Activated T-cell treated with anti-CD3 and anti-CD28 coated beads, Interleukin-2, amount 50 U/mL, for 24 hours (primary cell): ENCODE results near the gene PSTPIP1.

Experiments used
- DNase-seq: peaks from one replicate; pipeline ENCODE4 v3.0.0-alpha.2; 2020
- H3K27ac Mint-ChIP-seq: 2 replicates; pipeline ENCODE4 v1.8.0; 2020; ENCODE audit warnings: mild to moderate bottlenecking, mixed read lengths
- H3K27me3 Mint-ChIP-seq: 2 replicates; pipeline ENCODE4 v1.8.0; 2020; ENCODE audit warnings: mixed read lengths
- H3K36me3 Mint-ChIP-seq: 2 replicates; pipeline ENCODE4 v1.8.0; 2020; ENCODE audit warnings: low read depth, mixed read lengths
- H3K4me1 Mint-ChIP-seq: 2 replicates; pipeline ENCODE4 v1.8.0; 2020; ENCODE audit warnings: low read depth, mixed read lengths
- H3K4me3 Mint-ChIP-seq: 2 replicates; pipeline ENCODE4 v1.8.0; 2020; ENCODE audit warnings: mild to moderate bottlenecking, moderate library complexity, mixed read lengths
- H3K9me3 Mint-ChIP-seq: 2 replicates; pipeline ENCODE4 v1.8.0; 2020; ENCODE audit warnings: mixed read lengths

PSTPIP1 gene

DNA sequence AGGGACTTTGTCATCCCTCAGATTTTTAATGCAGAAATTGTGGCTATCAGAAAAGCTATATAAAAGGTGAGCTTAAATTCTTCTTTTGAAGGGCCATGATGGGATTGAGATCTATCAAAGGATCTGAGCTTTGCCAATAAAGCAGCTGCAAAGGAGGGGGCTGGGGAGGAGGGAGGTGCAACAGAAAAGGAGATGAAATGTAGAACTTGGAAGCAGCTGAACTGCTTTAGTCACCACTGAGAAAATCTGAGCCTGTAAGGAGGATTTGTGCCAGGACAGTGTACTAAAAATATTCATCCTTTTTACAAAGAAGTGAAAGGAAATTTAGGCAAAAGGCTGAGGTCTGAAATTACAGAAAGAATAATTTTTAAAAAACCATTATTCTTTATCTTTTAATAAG, 65.6 kb downstream of the PSTPIP1 start:
- Mint-ChIP-seq H3K4me3 (no peak overlapping the region), H3K27ac (no peak overlapping the region), H3K4me1 (peaks cover 49% of the 10 kb centered on the region), H3K9me3 (no peaks in the 10 kb centered on the region), H3K27me3 (no peaks in the 10 kb centered on the region), H3K36me3 (no peaks in the 10 kb centered on the region)
- DNase-seq, result no peak

GRCh38 chr15:77063249-77063648, 68.3 kb downstream of the PSTPIP1 start:
- no peak for DNase-seq
- Mint-ChIP-seq H3K4me3 (no peak overlapping the region), H3K27ac (no peak overlapping the region), H3K36me3 (no peaks in the 10 kb centered on the region), H3K4me1 (peaks cover 50% of the 10 kb centered on the region), H3K9me3 (no peaks in the 10 kb centered on the region), H3K27me3 (no peaks in the 10 kb centered on the region)

GRCh38 chr15:77064063-77064462, 69.1 kb downstream of the PSTPIP1 start:
- Mint-ChIP-seq H3K36me3 (peaks cover 5% of the 10 kb centered on the region), H3K9me3 (no peaks in the 10 kb centered on the region), H3K27me3 (no peaks in the 10 kb centered on the region), H3K4me1 (peaks cover 52% of the 10 kb centered on the region), H3K27ac (no peak overlapping the region), H3K4me3 (no peak overlapping the region)
- no peak for DNase-seq

- H3K27me3 Mint-ChIP-seq, result no peaks in the 10 kb centered on the region
- H3K36me3 Mint-ChIP-seq, result peaks cover 10% of the 10 kb centered on the region
- no peak overlapping the region for H3K4me3 Mint-ChIP-seq
- DNase-seq, result no peak
- no peaks in the 10 kb centered on the region for H3K9me3 Mint-ChIP-seq
- peaks cover 52% of the 10 kb centered on the region for H3K4me1 Mint-ChIP-seq
- H3K27ac Mint-ChIP-seq, result no peak overlapping the region
These were observed 69.8 kb downstream of the PSTPIP1 start for GRCh38 chr15:77064539-77065308.

DNA sequence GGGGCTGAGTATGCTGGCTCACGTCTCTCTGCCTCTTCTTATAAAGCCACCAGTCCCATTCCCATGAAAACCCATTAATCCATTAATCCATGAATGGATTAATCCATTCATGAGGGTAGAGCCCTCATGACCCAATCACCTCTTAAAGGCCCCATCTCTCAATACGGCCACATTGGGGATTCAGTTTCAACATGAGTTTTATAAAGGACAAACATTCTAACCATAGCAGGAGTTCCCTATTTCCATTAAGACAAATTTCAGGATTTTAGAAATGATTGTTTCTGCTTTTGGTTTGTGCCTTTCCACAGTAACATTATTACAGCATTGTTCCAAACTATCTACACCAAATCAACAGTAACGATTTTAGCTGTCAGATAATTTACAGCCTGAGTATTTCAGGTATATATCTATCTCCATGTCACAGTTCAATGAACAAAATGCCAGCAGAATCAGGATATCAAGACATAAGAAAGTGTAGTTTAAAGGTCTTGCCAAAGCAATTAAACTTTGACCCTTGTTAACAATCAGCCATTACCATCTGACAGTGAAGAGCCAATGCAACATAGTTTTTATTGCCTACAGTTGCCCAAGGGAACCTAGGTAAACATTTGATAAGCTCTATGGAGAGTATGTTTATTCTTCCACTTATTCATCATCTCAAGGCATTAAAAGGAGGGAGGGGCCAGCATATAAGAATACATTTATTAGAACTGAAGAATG, 72.2 kb downstream of the PSTPIP1 start:
- H3K4me3 Mint-ChIP-seq, result no peak overlapping the region
- DNase-seq, result no peak
- H3K27ac Mint-ChIP-seq, result no peak overlapping the region
- peaks cover 54% of the 10 kb centered on the region for H3K4me1 Mint-ChIP-seq
- H3K27me3 Mint-ChIP-seq, result no peaks in the 10 kb centered on the region
- H3K36me3 Mint-ChIP-seq, result peaks cover 15% of the 10 kb centered on the region
- H3K9me3 Mint-ChIP-seq, result no peaks in the 10 kb centered on the region

DNA sequence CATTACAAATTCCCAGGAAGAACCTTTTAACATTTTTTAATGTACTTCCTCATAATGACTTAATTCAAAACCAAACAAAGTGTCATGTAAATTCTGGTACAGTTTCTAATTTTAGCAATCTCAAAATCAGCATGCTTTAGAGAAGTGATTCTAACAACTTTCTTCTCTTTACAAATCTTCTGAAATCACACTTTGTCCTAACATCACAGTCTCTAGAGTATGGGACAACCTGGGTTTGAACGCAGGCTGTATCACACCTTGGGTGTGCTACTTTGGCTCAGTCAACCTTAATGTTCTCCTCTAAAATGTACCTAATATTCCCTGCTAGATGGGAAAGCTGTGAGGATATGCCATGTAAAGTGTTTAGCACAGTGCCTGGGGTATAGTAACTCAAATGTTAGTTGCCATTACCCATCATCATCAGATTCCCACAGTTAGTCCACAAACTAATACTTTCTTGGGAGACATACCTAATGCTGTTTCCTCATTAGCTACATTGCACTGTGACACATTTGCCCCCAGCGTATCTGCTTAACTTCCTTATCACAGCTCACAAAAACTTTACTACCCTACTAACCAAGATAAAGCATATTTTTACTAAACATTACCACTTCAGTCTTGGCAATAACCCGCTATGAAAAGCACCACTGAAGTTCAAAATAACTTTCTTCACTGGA, 72.9 kb downstream of the PSTPIP1 start:
- no peak overlapping the region for H3K4me3 Mint-ChIP-seq
- no peak for DNase-seq
- H3K36me3 Mint-ChIP-seq, result peaks cover 15% of the 10 kb centered on the region
- no peaks in the 10 kb centered on the region for H3K27me3 Mint-ChIP-seq
- H3K9me3 Mint-ChIP-seq, result no peaks in the 10 kb centered on the region
- H3K27ac Mint-ChIP-seq, result no peak overlapping the region
- peaks cover 52% of the 10 kb centered on the region for H3K4me1 Mint-ChIP-seq

DNA sequence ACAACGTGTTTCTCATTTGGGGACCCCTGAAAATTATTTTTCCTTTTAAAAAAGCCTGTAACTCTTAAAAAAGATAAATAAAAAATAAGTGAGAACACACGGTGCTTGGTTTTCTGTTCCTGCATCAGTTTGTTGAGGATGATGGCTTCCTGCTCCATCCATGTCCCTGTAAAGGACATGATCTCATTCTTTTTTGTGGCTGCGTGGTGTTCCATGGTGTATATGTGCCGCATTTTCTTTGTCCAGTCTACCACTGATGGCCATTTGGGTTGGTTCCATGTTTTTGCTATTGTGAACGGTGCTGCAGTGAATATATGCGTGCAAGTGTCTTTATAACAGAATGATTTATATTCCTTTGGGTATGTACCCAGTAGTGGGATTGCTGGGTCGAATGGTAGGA, 73.7 kb downstream of the PSTPIP1 start:
- no peak for DNase-seq
- peak overlapping the region; percentile 19 for H3K4me3 Mint-ChIP-seq
- H3K4me1 Mint-ChIP-seq, result peaks cover 48% of the 10 kb centered on the region
- no peaks in the 10 kb centered on the region for H3K27me3 Mint-ChIP-seq
- H3K36me3 Mint-ChIP-seq, result peaks cover 15% of the 10 kb centered on the region
- H3K9me3 Mint-ChIP-seq, result no peaks in the 10 kb centered on the region
- H3K27ac Mint-ChIP-seq, result no peak overlapping the region

DNA sequence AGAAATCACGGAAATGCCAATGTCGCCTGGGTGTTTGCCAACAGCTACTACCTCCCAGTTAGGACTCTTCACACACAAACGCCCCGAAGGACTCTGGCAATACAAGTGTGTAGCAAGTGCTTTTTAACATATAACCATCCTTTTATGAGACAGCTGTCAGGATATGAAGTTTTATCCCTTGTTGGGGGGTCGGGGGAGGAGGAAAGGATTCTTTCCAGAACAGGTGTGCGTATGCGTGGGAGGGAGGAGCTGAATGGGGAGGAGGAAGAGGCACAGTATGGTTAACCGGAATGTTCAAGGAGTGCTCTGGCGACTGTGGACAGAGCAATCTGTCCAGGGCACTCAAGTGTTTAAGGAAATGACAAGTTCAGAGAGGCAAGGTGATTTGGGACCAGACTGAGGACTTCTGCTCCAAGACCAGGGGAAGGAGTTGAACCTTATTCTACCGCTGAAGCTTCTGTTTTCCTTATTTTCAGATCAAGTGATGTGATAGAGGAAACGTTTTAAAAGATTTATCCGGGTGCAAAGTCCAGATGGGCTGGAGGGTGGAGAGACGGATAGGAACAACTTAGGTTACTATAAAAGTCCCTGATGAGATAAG, 74.7 kb downstream of the PSTPIP1 start:
- no peak for DNase-seq

GRCh38 chr15:77070180-77070494, 75.2 kb downstream of the PSTPIP1 start:
- H3K4me3 Mint-ChIP-seq, result peak overlapping the region; percentile 85
- no peak for DNase-seq
- peak overlapping the region; percentile 85 for H3K27ac Mint-ChIP-seq
- peaks cover 35% of the 10 kb centered on the region for H3K4me1 Mint-ChIP-seq
- H3K36me3 Mint-ChIP-seq, result peaks cover 15% of the 10 kb centered on the region
- H3K27me3 Mint-ChIP-seq, result no peaks in the 10 kb centered on the region
- no peaks in the 10 kb centered on the region for H3K9me3 Mint-ChIP-seq

More for the DNA sequence above, 74.7 kb downstream of the PSTPIP1 start:
- no peaks in the 10 kb centered on the region for H3K27me3 Mint-ChIP-seq
- H3K27ac Mint-ChIP-seq, result peak overlapping the region; percentile 85
- peak overlapping the region; percentile 85 for H3K4me3 Mint-ChIP-seq
- H3K9me3 Mint-ChIP-seq, result no peaks in the 10 kb centered on the region
- H3K36me3 Mint-ChIP-seq, result peaks cover 15% of the 10 kb centered on the region
- peaks cover 40% of the 10 kb centered on the region for H3K4me1 Mint-ChIP-seq

GRCh38 chr15:77070495-77071304, 75.8 kb downstream of the PSTPIP1 start, which contains the start of gene TSPAN3:
Gene TSPAN3 (minus strand): TSS chr15:77071109. CDS start chr15:77070954, 155 bp downstream.
- Mint-ChIP-seq H3K4me1 (peaks cover 34% of the 10 kb centered on the region), H3K4me3 (peak within 1 kb of the TSS; percentile 85), H3K36me3 (peaks cover 15% of the 10 kb centered on the region), H3K27me3 (no peaks in the 10 kb centered on the region), H3K27ac (peak within 1 kb of the TSS; percentile 85), H3K9me3 (no peaks in the 10 kb centered on the region)
- DNase-seq, result peak; percentile 95

DNA sequence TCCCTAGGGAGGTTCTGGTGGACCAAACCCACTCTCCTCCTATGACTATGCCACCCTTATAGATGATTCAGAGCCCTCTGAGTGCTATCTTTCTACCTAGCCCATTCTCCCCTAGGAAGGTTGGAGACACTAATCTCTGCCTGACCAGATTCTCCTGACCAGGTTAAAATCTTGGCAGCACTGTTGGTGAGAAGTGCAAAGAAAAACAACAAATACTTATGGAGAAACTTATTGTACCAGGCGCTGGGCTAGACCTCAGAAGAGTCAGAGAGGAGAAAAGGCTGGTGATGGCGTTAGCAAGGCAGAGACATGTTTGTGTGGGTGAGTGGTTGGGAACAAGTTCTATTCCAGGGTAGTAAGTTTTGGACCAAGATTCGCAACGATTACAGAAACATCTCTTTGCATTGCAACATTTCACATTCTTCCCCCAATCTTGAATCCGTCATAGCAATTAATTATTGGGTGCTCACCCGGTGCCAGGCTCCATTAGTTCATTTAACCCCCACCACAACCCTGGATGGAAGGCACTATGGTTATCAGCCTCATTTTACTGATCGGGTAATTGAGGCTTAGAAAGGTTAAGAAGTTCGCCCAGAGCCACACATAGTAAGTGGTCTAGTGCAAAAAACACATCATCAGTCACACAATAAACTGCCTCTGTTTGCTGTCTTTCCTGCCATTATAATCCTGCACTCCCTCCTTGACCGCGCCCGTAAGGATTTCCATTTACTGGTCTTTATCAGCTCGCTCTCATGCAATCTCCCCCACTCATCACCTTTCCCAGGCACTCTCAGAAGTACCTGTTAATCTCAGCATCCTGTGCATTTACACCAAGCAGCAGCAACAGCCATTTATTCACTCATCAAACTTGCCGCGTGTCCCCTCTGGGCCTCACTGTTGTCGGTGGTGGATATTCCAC, 76.6 kb downstream of the PSTPIP1 start:
- Mint-ChIP-seq H3K4me3 (peak overlapping the region; percentile 77), H3K27ac (peak overlapping the region; percentile 85)
- DNase-seq, result no peak

GRCh38 chr15:77074350-77074749, 79.4 kb downstream of the PSTPIP1 start:
- no peak overlapping the region for H3K4me3 Mint-ChIP-seq
- no peak overlapping the region for H3K27ac Mint-ChIP-seq
- no peaks in the 10 kb centered on the region for H3K9me3 Mint-ChIP-seq
- H3K4me1 Mint-ChIP-seq, result peaks cover 16% of the 10 kb centered on the region
- DNase-seq, result no peak
- peaks cover 9% of the 10 kb centered on the region for H3K36me3 Mint-ChIP-seq
- no peaks in the 10 kb centered on the region for H3K27me3 Mint-ChIP-seq

More for the DNA sequence above, 76.6 kb downstream of the PSTPIP1 start:
- H3K36me3 Mint-ChIP-seq, result peaks cover 15% of the 10 kb centered on the region
- no peaks in the 10 kb centered on the region for H3K27me3 Mint-ChIP-seq
- H3K9me3 Mint-ChIP-seq, result no peaks in the 10 kb centered on the region
- H3K4me1 Mint-ChIP-seq, result peaks cover 33% of the 10 kb centered on the region

DNA sequence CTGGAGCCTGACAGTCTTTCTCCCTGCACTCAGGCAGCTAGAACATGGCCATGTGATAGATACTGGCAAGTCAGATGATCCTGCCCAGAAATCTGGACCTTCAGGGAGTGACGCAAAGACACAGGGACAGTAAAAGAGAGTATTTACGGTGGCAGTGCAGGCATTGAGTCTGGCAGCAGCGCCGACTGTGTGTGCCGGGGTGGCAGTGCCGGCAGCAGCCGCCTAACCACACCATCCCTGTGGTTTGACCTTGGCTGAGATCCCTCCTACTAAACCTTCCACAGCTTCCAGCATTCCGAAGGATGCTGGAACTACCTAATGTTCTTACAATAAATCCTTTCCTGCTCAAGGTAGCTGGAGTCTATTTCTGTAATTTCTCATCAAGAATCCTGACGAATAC, 80.6 kb downstream of the PSTPIP1 start:
- no peak for DNase-seq
- no peaks in the 10 kb centered on the region for H3K36me3 Mint-ChIP-seq
- no peaks in the 10 kb centered on the region for H3K27me3 Mint-ChIP-seq
- H3K4me1 Mint-ChIP-seq, result peaks cover 9% of the 10 kb centered on the region
- H3K27ac Mint-ChIP-seq, result no peak overlapping the region
- H3K9me3 Mint-ChIP-seq, result no peaks in the 10 kb centered on the region
- H3K4me3 Mint-ChIP-seq, result no peak overlapping the region
